HG02852 (cell line): ENCODE measurements around the gene SBF1.

ENCODE experiments used
- ATAC-seq: cut with Tn5 transposase; IDR thresholded peaks from one replicate; pipeline ENCODE4 v1.9.1; 2021; ENCODE audit warnings: mild to moderate bottlenecking, moderate library complexity; ENCODE audit not compliant: unreplicated experiment

SBF1 gene

GRCh38 chr22:50446708-50447575, 27.9 kb downstream of the SBF1 start:
- no peak for ATAC-seq

- no peak for ATAC-seq
Observed at GRCh38 chr22:50445880-50446707, 28.7 kb downstream of the SBF1 start.

- ATAC-seq, result no peak
Observed at GRCh38 chr22:50445071-50445879, 29.6 kb downstream of the SBF1 start.

GRCh38 chr22:50444663-50445062, 30.2 kb downstream of the SBF1 start:
- no peak for ATAC-seq

- ATAC-seq, result no peak
Observed at GRCh38 chr22:50443801-50444625, 30.8 kb downstream of the SBF1 start.

- no peak for ATAC-seq
Observed at GRCh38 chr22:50443197-50443596, 31.6 kb downstream of the SBF1 start.

GRCh38 chr22:50441428-50441993, 33.3 kb downstream of the SBF1 start:
- no peak for ATAC-seq

GRCh38 chr22:50440544-50441249, 34.1 kb downstream of the SBF1 start:
- no peak for ATAC-seq

- ATAC-seq, result no peak
Observed at GRCh38 chr22:50439871-50440331, 34.9 kb downstream of the SBF1 start.

- ATAC-seq, result no peak
Observed at GRCh38 chr22:50439314-50439870, 35.4 kb downstream of the SBF1 start.

- no peak for ATAC-seq
Observed at GRCh38 chr22:50438305-50439275, 36.2 kb downstream of the SBF1 start.

GRCh38 chr22:50437511-50438304, 37.1 kb downstream of the SBF1 start:
- no peak for ATAC-seq

- no peak for ATAC-seq
Observed at GRCh38 chr22:50436841-50437341, 37.9 kb downstream of the SBF1 start.

GRCh38 chr22:50436015-50436830, 38.6 kb downstream of the SBF1 start:
- no peak for ATAC-seq

GRCh38 chr22:50435291-50436014, 39.4 kb downstream of the SBF1 start:
- ATAC-seq, result no peak
